Karpas-422 (cell line): Measurements from ENCODE around the gene C1orf198. TPM values are rescaled to one million over a fixed set of nuclear protein-coding genes. Genes with fewer than 3 reads are reported as not detected.

ENCODE experiments used
- DNase-seq: peaks from one replicate; pipeline ENCODE4 v3.0.0-alpha.2; 2015
- H2AFZ ChIP-seq: fragments of 200-600 bp; sonication (generic); 2 replicates; pipeline ENCODE4 v1.6.1; 2014; ENCODE audit warnings: antibody characterized with exemption, low read length, mixed read lengths
- H3K27ac ChIP-seq: fragments of 200-600 bp; sonication (generic); 2 replicates; pipeline ENCODE4 v1.5.1; 2014; ENCODE audit warnings: mild to moderate bottlenecking, low read length, moderate library complexity
- H3K27me3 ChIP-seq: fragments of 200-600 bp; sonication (generic); 2 replicates; pipeline ENCODE4 v1.6.1; 2014; ENCODE audit warnings: low read length, mixed read lengths
- H3K36me3 ChIP-seq: fragments of 200-600 bp; sonication (generic); 2 replicates; pipeline ENCODE4 v1.6.1; 2014; ENCODE audit warnings: low read length, mixed read lengths; ENCODE audit not compliant: insufficient read depth
- H3K4me1 ChIP-seq: fragments of 200-600 bp; sonication (generic); 2 replicates; pipeline ENCODE4 v1.6.1; 2014; ENCODE audit warnings: mild to moderate bottlenecking, low read length, mixed read lengths
- H3K4me2 ChIP-seq: fragments of 200-600 bp; sonication (generic); 2 replicates; pipeline ENCODE4 v1.6.1; 2014; ENCODE audit warnings: low read length, low read depth, mild to moderate bottlenecking; ENCODE audit not compliant: poor library complexity, severe bottlenecking
- H3K4me3 ChIP-seq: fragments of 200-600 bp; sonication (generic); 2 replicates; pipeline ENCODE4 v1.5.1; 2014; ENCODE audit warnings: mild to moderate bottlenecking, antibody characterized with exemption, low read length, mixed read lengths
- H3K79me2 ChIP-seq: fragments of 200-600 bp; sonication (generic); 2 replicates; pipeline ENCODE4 v1.6.1; 2014; ENCODE audit warnings: mild to moderate bottlenecking, low read length, mixed read lengths
- H3K9ac ChIP-seq: fragments of 200-600 bp; sonication (generic); 2 replicates; pipeline ENCODE4 v1.6.0; 2014; ENCODE audit warnings: low read length
- H3K9me2 ChIP-seq: fragments of 200-600 bp; sonication (generic), shearing (Covaris generic); replicated peaks from 2 replicates; pipeline ENCODE4 v1.6.0; 2014; ENCODE audit warnings: mild to moderate bottlenecking, low read length, moderate library complexity; ENCODE audit not compliant: insufficient read depth
- H3K9me3 ChIP-seq: fragments of 300-700, 200-600 bp; sonication (generic); 2 replicates; pipeline ENCODE4 v1.6.1; 2014; ENCODE audit warnings: low read length, mixed read lengths
- H4K20me1 ChIP-seq: fragments of 200-600 bp; sonication (generic); 2 replicates; pipeline ENCODE4 v1.6.1; 2014; ENCODE audit warnings: mild to moderate bottlenecking, antibody characterized with exemption, low read length, low read depth; ENCODE audit not compliant: insufficient read depth
- total RNA-seq: library from RNA; depleted of rRNA; stranded (reverse); fragments of >200 nt; shearing (Covaris generic); gene quantifications from 2 replicates; pipeline ENCODE4 v1.2.3, GENCODE V29; 2014; ENCODE audit warnings: low replicate concordance

C1orf198 gene
- total RNA-seq, 1 experiment from 2014 or later = 3.7 TPM

DNA sequence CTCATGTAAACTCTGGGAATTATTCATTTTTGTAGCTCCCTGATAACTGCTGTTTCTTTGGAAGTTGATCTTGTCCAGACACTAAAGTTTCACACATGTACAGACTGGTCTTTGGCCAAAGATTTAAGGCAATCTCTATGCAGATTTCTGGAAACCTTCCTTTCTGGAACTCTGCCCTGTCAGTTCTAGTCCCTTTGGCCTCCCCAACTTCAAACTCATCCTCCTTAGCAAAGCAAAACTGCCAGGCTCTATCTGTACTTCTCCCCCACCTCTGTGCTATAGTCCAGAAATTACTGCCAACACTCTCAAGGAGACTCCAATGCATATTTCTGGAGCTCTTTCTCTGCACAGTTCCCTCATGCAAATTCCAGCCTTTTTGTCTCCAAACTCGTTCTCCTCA, 36.5 kb downstream of the C1orf198 start:
- Histone ChIP-seq H3K79me2 (no peaks in the 10 kb centered on the region), H4K20me1 (no peaks in the 10 kb centered on the region), H3K4me3 (no peak overlapping the region), H2AFZ (no peak overlapping the region), H3K27me3 (no peaks in the 10 kb centered on the region), H3K9ac (no peak overlapping the region), H3K27ac (no peak overlapping the region), H3K9me2 (no peaks in the 10 kb centered on the region), H3K9me3 (no peaks in the 10 kb centered on the region), H3K4me2 (no peak overlapping the region), H3K4me1 (no peaks in the 10 kb centered on the region), H3K36me3 (no peaks in the 10 kb centered on the region)
- no peak for DNase-seq

DNA sequence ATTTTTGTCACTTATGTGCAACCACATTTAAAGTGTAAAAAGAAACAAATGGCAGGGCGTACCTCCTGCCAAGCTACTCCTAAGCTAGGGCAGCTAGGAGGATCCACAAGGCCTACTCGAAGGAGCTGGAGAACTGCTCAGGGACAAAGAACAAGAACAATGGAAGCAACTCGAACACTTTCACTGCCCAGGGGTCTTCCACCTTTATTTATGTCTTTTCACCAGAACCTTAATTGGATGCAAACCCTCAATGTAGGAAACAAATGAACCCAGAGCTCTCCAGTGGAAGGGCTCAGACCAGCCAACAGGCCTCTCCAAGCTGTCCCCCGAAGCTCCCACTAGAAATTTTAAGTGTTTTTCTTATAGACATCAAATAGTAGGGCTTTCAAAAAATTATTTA, 39.9 kb downstream of the C1orf198 start:
- no peaks in the 10 kb centered on the region for H3K79me2 ChIP-seq
- H3K9me3 ChIP-seq = no peaks in the 10 kb centered on the region
- no peak overlapping the region for H3K9ac ChIP-seq
- H3K4me3 ChIP-seq = no peak overlapping the region
- H3K36me3 ChIP-seq = no peaks in the 10 kb centered on the region
- DNase-seq = no peak
- no peaks in the 10 kb centered on the region for H3K4me1 ChIP-seq
- H2AFZ ChIP-seq = no peak overlapping the region
- H3K4me2 ChIP-seq = no peak overlapping the region
- H3K27ac ChIP-seq = no peak overlapping the region
- no peaks in the 10 kb centered on the region for H3K9me2 ChIP-seq
- no peaks in the 10 kb centered on the region for H3K27me3 ChIP-seq
- H4K20me1 ChIP-seq = no peaks in the 10 kb centered on the region

DNA sequence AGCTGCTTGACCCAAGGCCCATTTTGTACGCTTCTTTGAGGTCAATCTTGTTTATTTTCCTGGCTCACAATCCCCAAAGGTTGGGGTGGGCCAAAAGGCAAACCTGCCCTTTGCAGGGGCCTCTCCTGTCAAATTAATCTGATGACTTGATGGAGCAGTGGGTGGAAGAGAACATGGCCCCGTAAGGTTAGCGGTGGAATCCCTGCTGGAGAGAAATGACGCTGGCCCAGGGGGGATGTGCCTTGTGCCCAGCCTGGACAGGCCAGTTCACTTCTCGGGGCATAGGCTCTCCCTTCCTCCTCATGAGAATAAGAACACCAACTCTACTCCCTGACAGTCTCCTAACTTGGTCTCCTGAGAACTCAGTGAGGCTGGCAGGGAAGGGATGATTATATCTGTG, 40.5 kb downstream of the C1orf198 start:
- no peak overlapping the region for H2AFZ ChIP-seq
- no peak for DNase-seq
- no peak overlapping the region for H3K27ac ChIP-seq
- H3K9ac ChIP-seq = no peak overlapping the region
- H3K79me2 ChIP-seq = no peaks in the 10 kb centered on the region
- H3K4me1 ChIP-seq = no peaks in the 10 kb centered on the region
- no peaks in the 10 kb centered on the region for H3K9me2 ChIP-seq
- H4K20me1 ChIP-seq = no peaks in the 10 kb centered on the region
- no peak overlapping the region for H3K4me2 ChIP-seq
- H3K9me3 ChIP-seq = no peaks in the 10 kb centered on the region
- H3K4me3 ChIP-seq = no peak overlapping the region
- H3K27me3 ChIP-seq = no peaks in the 10 kb centered on the region
- no peaks in the 10 kb centered on the region for H3K36me3 ChIP-seq

DNA sequence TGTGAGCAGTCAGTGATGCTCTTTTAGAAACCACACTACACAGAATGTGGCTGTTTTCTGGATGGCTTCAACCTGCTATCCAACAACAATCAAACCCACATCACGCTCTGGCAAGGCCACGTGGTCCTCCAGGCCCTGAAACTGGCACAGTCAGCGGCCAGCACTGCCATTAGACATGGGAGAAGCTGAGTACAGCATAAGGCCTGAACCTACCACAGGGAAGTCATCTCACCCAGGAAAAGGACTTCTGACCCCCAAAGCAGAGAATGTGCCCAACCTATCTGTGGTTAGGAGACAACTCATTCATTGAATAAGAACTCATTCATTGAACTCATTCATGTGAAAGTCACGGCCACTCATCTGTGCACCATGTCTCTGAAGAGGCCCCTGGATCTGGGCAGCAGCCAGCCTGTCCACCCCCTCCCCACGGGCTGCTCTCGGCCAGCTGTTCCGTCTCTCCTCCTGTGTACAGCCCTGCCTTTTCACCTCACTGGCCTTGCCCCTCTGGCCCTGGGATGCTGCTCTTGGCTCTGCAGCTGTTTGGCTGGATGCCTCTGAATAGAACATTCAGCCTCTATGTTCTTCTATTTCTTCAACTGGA, 41.1 kb downstream of the C1orf198 start:
- Histone ChIP-seq H3K9ac (no peak overlapping the region), H3K4me1 (no peaks in the 10 kb centered on the region), H3K4me2 (no peak overlapping the region), H3K79me2 (no peaks in the 10 kb centered on the region), H3K9me2 (no peaks in the 10 kb centered on the region), H3K27me3 (no peaks in the 10 kb centered on the region), H2AFZ (no peak overlapping the region), H4K20me1 (no peaks in the 10 kb centered on the region), H3K27ac (no peak overlapping the region), H3K36me3 (no peaks in the 10 kb centered on the region), H3K4me3 (no peak overlapping the region), H3K9me3 (no peaks in the 10 kb centered on the region)
- no peak for DNase-seq

GRCh38 chr1:230826166-230826875, 42.0 kb downstream of the C1orf198 start:
- no peak for DNase-seq
- Histone ChIP-seq H3K36me3 (no peaks in the 10 kb centered on the region), H3K79me2 (no peaks in the 10 kb centered on the region), H3K27ac (no peak overlapping the region), H2AFZ (no peak overlapping the region), H3K9me3 (no peaks in the 10 kb centered on the region), H3K4me3 (no peak overlapping the region), H3K4me2 (no peak overlapping the region), H3K9ac (no peak overlapping the region), H4K20me1 (no peaks in the 10 kb centered on the region), H3K4me1 (no peaks in the 10 kb centered on the region), H3K27me3 (no peaks in the 10 kb centered on the region), H3K9me2 (no peaks in the 10 kb centered on the region)

- Histone ChIP-seq H3K9me2 (no peaks in the 10 kb centered on the region), H3K79me2 (no peaks in the 10 kb centered on the region), H3K27me3 (no peaks in the 10 kb centered on the region), H2AFZ (no peak overlapping the region), H3K27ac (no peak overlapping the region), H3K4me1 (no peaks in the 10 kb centered on the region), H3K9me3 (no peaks in the 10 kb centered on the region), H3K36me3 (no peaks in the 10 kb centered on the region), H3K9ac (no peak overlapping the region), H3K4me3 (no peak overlapping the region), H4K20me1 (no peaks in the 10 kb centered on the region), H3K4me2 (no peak overlapping the region)
- no peak for DNase-seq
Observed at GRCh38 chr1:230825761-230826160, 42.6 kb downstream of the C1orf198 start.

DNA sequence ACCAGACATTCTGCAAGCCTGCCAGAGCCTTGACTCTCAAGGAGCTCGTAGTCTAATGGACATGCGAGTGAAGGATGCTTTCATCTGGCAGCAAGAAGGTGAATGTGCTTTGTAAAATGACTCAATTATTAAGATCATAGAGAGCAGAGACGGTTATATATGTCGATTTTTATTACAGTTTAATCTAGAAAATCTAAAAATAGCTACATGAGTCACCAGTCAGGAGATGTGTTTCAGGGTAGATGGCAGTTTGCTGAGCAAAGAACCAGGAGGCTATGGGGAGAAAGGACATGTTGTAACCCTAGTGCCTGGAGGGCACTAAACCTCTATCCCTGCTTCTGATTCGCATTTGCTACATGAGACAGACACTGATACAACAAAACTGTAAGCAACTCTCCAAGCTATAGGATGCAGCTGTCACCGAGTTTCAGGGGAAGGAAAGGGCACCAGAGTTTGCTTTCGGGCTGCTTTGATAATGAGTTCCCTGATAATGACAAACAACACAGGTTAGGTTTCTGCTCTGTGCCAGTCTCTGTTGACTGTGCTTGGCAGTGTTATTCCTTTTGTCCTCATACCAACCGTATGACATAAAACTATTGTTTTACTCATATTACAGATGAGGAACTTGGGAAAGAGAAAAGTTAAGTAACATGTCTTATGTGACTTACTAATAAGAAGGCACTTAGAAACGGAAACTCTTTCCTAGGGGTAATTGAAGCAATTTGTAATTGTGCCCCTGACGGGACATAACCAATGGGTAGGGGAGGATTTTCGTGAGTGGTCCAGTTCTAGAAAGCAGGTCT, 43.2 kb downstream of the C1orf198 start:
- Histone ChIP-seq H3K9me3 (no peaks in the 10 kb centered on the region), H3K36me3 (no peaks in the 10 kb centered on the region), H3K4me3 (no peak overlapping the region), H3K4me1 (no peaks in the 10 kb centered on the region), H3K4me2 (no peak overlapping the region), H3K79me2 (no peaks in the 10 kb centered on the region), H3K9me2 (no peaks in the 10 kb centered on the region), H4K20me1 (no peaks in the 10 kb centered on the region), H3K9ac (no peak overlapping the region), H2AFZ (no peak overlapping the region), H3K27me3 (no peaks in the 10 kb centered on the region), H3K27ac (no peak overlapping the region)
- no peak for DNase-seq

DNA sequence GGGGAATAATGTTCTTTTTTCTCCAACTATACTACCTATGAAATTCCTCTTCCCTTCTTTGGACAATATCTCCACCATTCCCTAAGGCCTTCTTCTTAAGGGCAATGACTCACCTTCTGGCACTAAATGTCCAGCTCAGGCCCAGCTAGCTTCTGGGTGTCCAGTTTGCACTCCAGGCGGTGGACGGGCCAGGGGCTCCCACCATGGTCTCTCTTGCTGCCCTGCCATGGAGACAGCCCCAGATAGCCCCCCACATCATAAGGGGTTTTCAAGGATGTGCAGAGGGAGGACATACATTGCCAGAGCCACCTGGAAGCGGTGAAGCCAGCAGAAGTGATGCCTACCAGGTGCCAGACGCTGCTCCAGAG, 43.8 kb downstream of the C1orf198 start:
- DNase-seq = no peak

More for the DNA sequence above, 43.8 kb downstream of the C1orf198 start:
- H3K4me1 ChIP-seq = no peaks in the 10 kb centered on the region
- no peak overlapping the region for H2AFZ ChIP-seq
- no peaks in the 10 kb centered on the region for H3K27me3 ChIP-seq
- no peaks in the 10 kb centered on the region for H3K9me3 ChIP-seq
- H3K27ac ChIP-seq = no peak overlapping the region
- no peaks in the 10 kb centered on the region for H3K36me3 ChIP-seq
- H3K79me2 ChIP-seq = no peaks in the 10 kb centered on the region
- H4K20me1 ChIP-seq = no peaks in the 10 kb centered on the region
- H3K4me3 ChIP-seq = no peak overlapping the region
- no peaks in the 10 kb centered on the region for H3K9me2 ChIP-seq
- no peak overlapping the region for H3K4me2 ChIP-seq
- no peak overlapping the region for H3K9ac ChIP-seq
